ENCODE results near the gene SIAH1. TPM values are rescaled to one million over a fixed set of nuclear protein-coding genes. Genes with fewer than 3 reads are reported as not detected.
"Not testable (repeated sequence)": the region's sequence is repeated elsewhere in the genome, so short reads cannot be mapped to it uniquely, and the experiment has no call there.

SIAH1 gene
- total RNA-seq, 1 experiment from 2014 or later: 30.0 TPM

- no peak for DNase-seq (ENCODE audit: low spot score)
- Histone ChIP-seq H3K4me3 (ENCODE audit: low read depth, low read length, poor library complexity, severe bottlenecking) (no peak overlapping the region), H3K27ac (ENCODE audit: low read depth, low read length, poor library complexity, severe bottlenecking) (no peak overlapping the region), H3K9me3 (ENCODE audit: low read depth, low read length, poor library complexity, severe bottlenecking) (no peaks in the 10 kb centered on the region), H3K27me3 (replicated peaks; ENCODE audit: insufficient read depth, low read depth, low read length, poor library complexity) (no peaks in the 10 kb centered on the region), H3K4me1 (ENCODE audit: insufficient read depth, low read length, poor library complexity, severe bottlenecking) (peaks cover 44% of the 10 kb centered on the region), H3K36me3 (ENCODE audit: insufficient read depth, low read length, poor library complexity, severe bottlenecking) (no peaks in the 10 kb centered on the region)
- CTCF ChIA-PET: no interaction called here
- intact Hi-C loops (cut with micrococcal nuclease; ENCODE audit: unreplicated experiment): no loop called here
- POLR2A ChIA-PET (ENCODE audit: low non-redundant PET): no interaction called here
- TF ChIP-seq EZH2 (IDR thresholded peaks at IDR 0.05; ENCODE audit: borderline replicate concordance, low read depth, low read length, poor library complexity, severe bottlenecking): no peak
- TF ChIP-seq CTCF (conservative IDR thresholded peaks at IDR 0.05; ENCODE audit: low read depth, low read length): no peak
- no TSS peak for BruUV-seq (replicated peaks)
Observed at GRCh38 chr16:48371393-48371780, 13.8 kb downstream of the SIAH1 start.

- H3K4me1 ChIP-seq (ENCODE audit: insufficient read depth, low read length, poor library complexity, severe bottlenecking): peaks cover 44% of the 10 kb centered on the region
- H3K27me3 ChIP-seq (replicated peaks; ENCODE audit: insufficient read depth, low read depth, low read length, poor library complexity); H3K36me3 ChIP-seq (ENCODE audit: insufficient read depth, low read length, poor library complexity, severe bottlenecking); BruUV-seq (replicated peaks); DNase-seq (ENCODE audit: low spot score); POLR2A ChIA-PET (ENCODE audit: low non-redundant PET); H3K9me3 ChIP-seq (ENCODE audit: low read depth, low read length, poor library complexity, severe bottlenecking); H3K27ac ChIP-seq (ENCODE audit: low read depth, low read length, poor library complexity, severe bottlenecking); CTCF ChIA-PET; H3K4me3 ChIP-seq (ENCODE audit: low read depth, low read length, poor library complexity, severe bottlenecking); intact Hi-C loops (cut with micrococcal nuclease; ENCODE audit: unreplicated experiment): not testable (repeated sequence)
Observed at GRCh38 chr16:48370668-48371392, 14.4 kb downstream of the SIAH1 start.

GRCh38 chr16:48370229-48370628 lies 15.0 kb downstream of the SIAH1 start:
- DNase-seq (ENCODE audit: low spot score): no peak
- Histone ChIP-seq H3K9me3 (ENCODE audit: low read depth, low read length, poor library complexity, severe bottlenecking) (no peaks in the 10 kb centered on the region), H3K4me1 (ENCODE audit: insufficient read depth, low read length, poor library complexity, severe bottlenecking) (peaks cover 48% of the 10 kb centered on the region), H3K36me3 (ENCODE audit: insufficient read depth, low read length, poor library complexity, severe bottlenecking) (no peaks in the 10 kb centered on the region), H3K4me3 (ENCODE audit: low read depth, low read length, poor library complexity, severe bottlenecking) (no peak overlapping the region), H3K27ac (ENCODE audit: low read depth, low read length, poor library complexity, severe bottlenecking) (no peak overlapping the region), H3K27me3 (replicated peaks; ENCODE audit: insufficient read depth, low read depth, low read length, poor library complexity) (no peaks in the 10 kb centered on the region)
- ChIA-PET POLR2A (ENCODE audit: low non-redundant PET) (no interaction called here), CTCF (no interaction called here)
- intact Hi-C loops (cut with micrococcal nuclease; ENCODE audit: unreplicated experiment): no loop called here
- no TSS peak for BruUV-seq (replicated peaks)
- TF ChIP-seq CTCF (conservative IDR thresholded peaks at IDR 0.05; ENCODE audit: low read depth, low read length): no peak
- no peak for TF ChIP-seq EZH2 (IDR thresholded peaks at IDR 0.05; ENCODE audit: borderline replicate concordance, low read depth, low read length, poor library complexity, severe bottlenecking)

GRCh38 chr16:48369765-48370164 lies 15.4 kb downstream of the SIAH1 start:
- ChIA-PET CTCF (no interaction called here), POLR2A (ENCODE audit: low non-redundant PET) (no interaction called here)
- no peaks in the 10 kb centered on the region for H3K9me3 ChIP-seq (ENCODE audit: low read depth, low read length, poor library complexity, severe bottlenecking)
- no peaks in the 10 kb centered on the region for H3K27me3 ChIP-seq (replicated peaks; ENCODE audit: insufficient read depth, low read depth, low read length, poor library complexity)
- no peak for TF ChIP-seq CTCF (conservative IDR thresholded peaks at IDR 0.05; ENCODE audit: low read depth, low read length)
- TF ChIP-seq EZH2 (IDR thresholded peaks at IDR 0.05; ENCODE audit: borderline replicate concordance, low read depth, low read length, poor library complexity, severe bottlenecking): no peak
- DNase-seq (ENCODE audit: low spot score): no peak
- H3K27ac ChIP-seq (ENCODE audit: low read depth, low read length, poor library complexity, severe bottlenecking): no peak overlapping the region
- no peaks in the 10 kb centered on the region for H3K36me3 ChIP-seq (ENCODE audit: insufficient read depth, low read length, poor library complexity, severe bottlenecking)
- BruUV-seq (replicated peaks): no TSS peak
- no peak overlapping the region for H3K4me3 ChIP-seq (ENCODE audit: low read depth, low read length, poor library complexity, severe bottlenecking)
- intact Hi-C loops (cut with micrococcal nuclease; ENCODE audit: unreplicated experiment): no loop called here
- H3K4me1 ChIP-seq (ENCODE audit: insufficient read depth, low read length, poor library complexity, severe bottlenecking): peaks cover 53% of the 10 kb centered on the region

Data from A673 (cell line).